CD4-positive, alpha-beta T cell (primary cell): ENCODE data around the gene RASSF8. TPM values are rescaled to one million over a fixed set of nuclear protein-coding genes. Genes with fewer than 3 reads are reported as not detected.

ENCODE experiments used
- ATAC-seq: fragments of 200-7000 bp; cut with Tn5 transposase; one replicate; pipeline ENCODE4 v1.10.0; 2022; ENCODE audit warnings: mild to moderate bottlenecking; ENCODE audit not compliant: poor library complexity
- CTCF ChIA-PET: fragments of 350-600 bp; sonication (Branson Sonifier 250); formaldehyde crosslinking; loops from one replicate; lab custom pipeline; 2021; ENCODE audit warnings: antibody characterized with exemption, inconsistent platforms; lab: Charles Lee
- POLR2A ChIA-PET: fragments of 350-600 bp; sonication (Branson Sonifier 250); formaldehyde crosslinking; loops from one replicate; lab custom pipeline; 2021; ENCODE audit warnings: antibody characterized with exemption, inconsistent platforms; lab: Charles Lee
- DNase-seq, 14 experiments: peaks; one replicate each; pipeline ENCODE4 v3.0.0-alpha.2; 2013 to 2020; ENCODE audit warnings: mixed read lengths in 2 of 14
- H3K27ac ChIP-seq, 2 donors: one replicate each; pipeline versions ENCODE4 v1.5.1 to v1.7.0; 2013; ENCODE audit warnings: low read length in 2 of 2, low read depth in 1 of 2, mild to moderate bottlenecking in 1 of 2
- H3K27me3 ChIP-seq, 2 experiments: 1 replicate in 1 of 2; 2 replicates in 1 of 2; pipeline versions ENCODE4 v1.6.1 to v1.7.0; 2013; ENCODE audit warnings: low read length in 2 of 2, control low read depth in 1 of 2, mild to moderate bottlenecking in 1 of 2, moderate library complexity in 1 of 2; ENCODE audit not compliant: insufficient read depth in 2 of 2, control insufficient read depth in 1 of 2
- H3K36me3 ChIP-seq: one replicate; pipeline ENCODE4 v1.6.1; 2013; ENCODE audit warnings: low read length, control low read depth; ENCODE audit not compliant: insufficient read depth
- H3K4me1 ChIP-seq: one replicate; pipeline ENCODE4 v1.6.1; 2013; ENCODE audit warnings: low read length, control low read depth; ENCODE audit not compliant: insufficient read depth
- H3K4me3 ChIP-seq: one replicate; pipeline ENCODE4 v1.5.1; 2013; ENCODE audit warnings: mild to moderate bottlenecking, low read length, moderate library complexity
- H3K9me3 ChIP-seq, 2 experiments: 1 replicate in 1 of 2; 2 replicates in 1 of 2; pipeline versions ENCODE4 v1.6.1 to v1.7.0; 2013; ENCODE audit warnings: low read length in 2 of 2, mild to moderate bottlenecking in 2 of 2, control low read depth in 1 of 2, moderate library complexity in 1 of 2; ENCODE audit not compliant: control insufficient read depth in 1 of 2, insufficient read depth in 1 of 2
- H3K27ac Mint-ChIP-seq: one replicate; pipeline ENCODE4 v1.8.0; 2020; ENCODE audit warnings: mixed read lengths
- H3K27me3 Mint-ChIP-seq: one replicate; pipeline ENCODE4 v1.8.0; 2021; ENCODE audit warnings: mixed read lengths
- H3K36me3 Mint-ChIP-seq: one replicate; pipeline ENCODE4 v1.8.0; 2021; ENCODE audit warnings: low read depth, mixed read lengths
- H3K4me1 Mint-ChIP-seq: one replicate; pipeline ENCODE4 v1.8.0; 2021; ENCODE audit warnings: low read depth, mixed read lengths
- H3K4me3 Mint-ChIP-seq: one replicate; pipeline ENCODE4 v1.8.0; 2020; ENCODE audit warnings: mild to moderate bottlenecking, mixed read lengths
- H3K9me3 Mint-ChIP-seq: one replicate; pipeline ENCODE4 v1.8.0; 2020; ENCODE audit warnings: mixed read lengths
- CTCF ChIP-seq: fragments of 200-600 bp; IDR thresholded peaks from one replicate; pipeline ENCODE4 v1.8.0; 2022; ENCODE audit warnings: antibody characterized with exemption, mild to moderate bottlenecking
- intact Hi-C, 2 experiments: fragments of 100-400 bp; cut with DNase I in 1 of 2; cut with micrococcal nuclease in 1 of 2; formaldehyde crosslinking; loops; one replicate each; pipeline versions ENCODE4 v1.15.1 to v1.9.0; 2023 to 2025; cut with DNase I, micrococcal nuclease
- total RNA-seq, 174 experiments: library from RNA in 2 of 174; stranded (reverse) in 2 of 174; gene quantifications; one replicate each; pipeline ENCODE4 v1.2.3 and lab custom pipeline; 2021 to 2026

The RASSF8 gene
- total RNA-seq, 2 experiments from 2014 or later, result 0.71 to 1.4 TPM

- intact Hi-C loops, result no loop called here
- H3K4me3 ChIP-seq, result no peak overlapping the region
- ChIA-PET POLR2A (no interaction called here), CTCF (interaction anchor here (0.6 to 1.6 kb wide), 2 partner anchors 11 to 345 kb away, joined by 3 read pairs; no protein-coding TSS in a partner anchor)
- no peaks in the 10 kb centered on the region for H3K27me3 ChIP-seq
- H3K4me1 ChIP-seq, result no peaks in the 10 kb centered on the region
- Mint-ChIP-seq H3K36me3 (no peaks in the 10 kb centered on the region), H3K27ac (no peak overlapping the region), H3K9me3 (peaks cover 3% of the 10 kb centered on the region), H3K4me3 (no peak overlapping the region), H3K4me1 (no peaks in the 10 kb centered on the region), H3K27me3 (no peaks in the 10 kb centered on the region)
- no peak overlapping the region for H3K27ac ChIP-seq
- no peak for TF ChIP-seq CTCF
- H3K9me3 ChIP-seq, result peaks cover 3 to 4% of the 10 kb centered on the region in 2 experiments
- no peaks in the 10 kb centered on the region for H3K36me3 ChIP-seq
- no peak for ATAC-seq
- DNase-seq, result no peak
Observed at GRCh38 chr12:26000898-26001297, 42.4 kb downstream of the RASSF8 start.

GRCh38 chr12:26001530-26001929, 43.0 kb downstream of the RASSF8 start:
- no peak overlapping the region for H3K4me3 ChIP-seq
- ATAC-seq (no peak), DNase-seq (no peak)
- no peak overlapping the region for H3K4me3 Mint-ChIP-seq
- no peak for TF ChIP-seq CTCF
- no peaks in the 10 kb centered on the region for H3K36me3 ChIP-seq
- no peak overlapping the region for H3K27ac ChIP-seq
- H3K36me3 Mint-ChIP-seq, result no peaks in the 10 kb centered on the region
- no peaks in the 10 kb centered on the region for H3K4me1 Mint-ChIP-seq
- H3K27me3 ChIP-seq, result no peaks in the 10 kb centered on the region
- ChIA-PET POLR2A (no interaction called here), CTCF (interaction anchor here (1.6 kb wide), 1 partner anchor 10 kb away, joined by 3 read pairs; no protein-coding TSS in a partner anchor)
- peaks cover 3% of the 10 kb centered on the region for H3K9me3 Mint-ChIP-seq
- H3K4me1 ChIP-seq, result no peaks in the 10 kb centered on the region
- H3K9me3 ChIP-seq, result peaks cover 3 to 4% of the 10 kb centered on the region in 2 experiments
- H3K27me3 Mint-ChIP-seq, result no peaks in the 10 kb centered on the region
- H3K27ac Mint-ChIP-seq, result no peak overlapping the region
- intact Hi-C loops, result no loop called here

DNA sequence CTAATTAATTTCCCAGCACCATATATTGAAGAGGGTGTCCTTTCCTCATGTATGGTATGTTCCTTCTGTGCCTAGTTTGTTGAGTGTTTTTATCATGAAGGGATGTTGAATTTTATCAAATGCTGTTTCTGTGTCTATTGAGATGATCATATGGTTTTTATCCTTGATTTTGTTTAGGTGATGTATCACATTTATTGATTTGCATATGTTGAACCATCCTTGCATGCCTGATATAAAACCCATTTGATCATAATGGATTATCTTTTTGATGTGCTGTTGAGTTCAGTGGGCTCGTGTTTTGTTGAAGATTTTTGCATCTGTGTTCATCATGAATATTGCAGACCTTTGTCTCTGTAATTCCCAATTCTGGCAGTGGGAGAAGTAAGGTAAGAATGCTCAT, 44.6 kb downstream of the RASSF8 start:
- peaks cover 3 to 4% of the 10 kb centered on the region in 2 experiments for H3K9me3 ChIP-seq
- H3K27me3 ChIP-seq, result no peaks in the 10 kb centered on the region
- H3K27ac Mint-ChIP-seq, result no peak overlapping the region
- TF ChIP-seq CTCF, result no peak
- H3K27ac ChIP-seq, result no peak overlapping the region
- no peaks in the 10 kb centered on the region for H3K27me3 Mint-ChIP-seq
- no peaks in the 10 kb centered on the region for H3K36me3 Mint-ChIP-seq
- ATAC-seq (no peak), DNase-seq (no peak)
- no peaks in the 10 kb centered on the region for H3K4me1 Mint-ChIP-seq
- peaks cover 3% of the 10 kb centered on the region for H3K9me3 Mint-ChIP-seq
- H3K4me3 Mint-ChIP-seq, result no peak overlapping the region
- H3K36me3 ChIP-seq, result no peaks in the 10 kb centered on the region
- H3K4me3 ChIP-seq, result no peak overlapping the region
- H3K4me1 ChIP-seq, result no peaks in the 10 kb centered on the region
- intact Hi-C loops, result no loop called here
- CTCF ChIA-PET, result no interaction called here
- POLR2A ChIA-PET, result no interaction called here
